Sigmoid colon (tissue), 4 donors: Measurements from ENCODE around the gene GUCY1A2.

Experiments used
- CTCF ChIP-seq, 4 experiments: fragments of 450-650 bp in 3 of 4; fragments of 200-600 bp in 1 of 4; IDR thresholded peaks; one replicate each; pipeline ENCODE4 v1.5.1; 2016 to 2019; ENCODE audit warnings: antibody characterized with exemption in 4 of 4, mild to moderate bottlenecking in 3 of 4, moderate library complexity in 2 of 4
- EP300 ChIP-seq, 4 donors: sonication (generic); formaldehyde crosslinking; IDR thresholded peaks; one replicate each; pipeline ENCODE4 v1.6.1; 2017; ENCODE audit warnings: antibody characterized with exemption in 4 of 4
- POLR2A ChIP-seq, 2 donors: fragments of 450-650 bp; IDR thresholded peaks; one replicate each; pipeline ENCODE4 v1.6.1; 2016; ENCODE audit warnings: antibody characterized with exemption in 2 of 2, mild to moderate bottlenecking in 2 of 2, moderate library complexity in 2 of 2

GRCh38 chr11:106656646-106657045 is 361.6 kb downstream of the GUCY1A2 start:
- TF ChIP-seq CTCF (IDR thresholded peaks at IDR 0.05) (no peak), EP300 (IDR thresholded peaks at IDR 0.05) (no peak), POLR2A (IDR thresholded peaks at IDR 0.05) (no peak)
